Hypothalamus (tissue), 51 donors: ENCODE results near the gene FIGN.

Experiments
- DNase-seq, 51 donors: peaks; one replicate each; lab custom pipeline; 2025; lab: John Stamatoyannopoulos, UW

Gene FIGN

DNA sequence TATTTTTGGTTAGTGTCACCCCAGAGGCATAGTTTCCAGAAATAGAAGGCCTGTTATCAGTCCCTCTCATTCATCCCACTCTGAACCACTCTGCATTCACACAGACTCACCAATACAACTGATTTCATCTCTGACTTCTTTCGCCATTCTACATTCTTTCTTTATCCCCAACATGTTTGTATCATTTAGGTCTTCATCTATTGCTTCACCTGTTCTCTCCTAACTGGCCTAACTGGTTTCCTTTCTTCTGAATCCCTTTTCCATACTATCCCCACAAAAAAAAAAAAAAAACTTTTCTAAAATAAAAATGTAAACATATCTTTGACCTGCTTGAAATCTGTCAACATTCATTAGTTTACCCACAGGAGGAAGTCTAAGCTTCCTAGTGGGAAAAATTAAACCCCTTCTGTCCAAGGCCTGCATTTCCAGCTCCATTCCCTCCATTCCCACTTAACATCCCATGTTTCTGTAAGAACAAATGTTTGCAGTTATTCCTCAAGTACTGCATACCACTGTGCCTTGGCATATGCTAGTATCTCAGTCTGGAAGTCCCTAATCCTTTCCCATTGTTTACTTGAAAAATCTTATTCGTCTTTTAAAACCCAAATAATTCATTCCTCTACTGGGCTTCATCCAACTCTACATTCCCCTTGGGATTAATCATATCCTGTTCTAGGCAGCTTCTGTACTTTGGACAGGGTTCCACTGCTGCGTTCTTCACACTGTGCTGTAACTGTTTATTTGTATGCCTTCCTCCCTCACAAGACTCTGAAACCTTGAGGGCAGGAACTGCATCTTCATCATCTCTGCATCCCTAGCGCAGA, 68.5 kb downstream of the FIGN start:
- DNase-seq = no peak

DNA sequence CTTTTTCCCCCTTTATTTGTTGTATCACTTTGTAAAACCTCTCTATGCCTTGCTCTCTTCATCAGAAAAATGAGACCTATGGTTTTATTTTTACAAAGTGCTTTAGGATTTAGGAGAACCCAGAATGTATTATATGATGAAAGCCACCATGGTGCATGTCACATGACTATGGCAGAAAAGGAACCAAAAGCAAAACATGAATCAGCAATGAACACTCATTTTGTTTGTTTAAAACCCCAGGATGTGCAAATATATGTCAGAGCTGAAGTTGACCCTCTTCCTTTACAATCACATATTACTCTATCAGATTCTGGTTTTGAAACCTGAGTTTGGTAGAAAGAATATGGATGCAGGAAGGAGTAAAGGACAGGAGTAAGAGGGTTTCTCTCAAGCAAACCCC, 70.0 kb downstream of the FIGN start:
- DNase-seq = no peak

GRCh38 chr2:163665051-163665450, 70.8 kb downstream of the FIGN start:
- DNase-seq = no peak

GRCh38 chr2:163664610-163665009, 71.2 kb downstream of the FIGN start:
- no peak for DNase-seq

DNA sequence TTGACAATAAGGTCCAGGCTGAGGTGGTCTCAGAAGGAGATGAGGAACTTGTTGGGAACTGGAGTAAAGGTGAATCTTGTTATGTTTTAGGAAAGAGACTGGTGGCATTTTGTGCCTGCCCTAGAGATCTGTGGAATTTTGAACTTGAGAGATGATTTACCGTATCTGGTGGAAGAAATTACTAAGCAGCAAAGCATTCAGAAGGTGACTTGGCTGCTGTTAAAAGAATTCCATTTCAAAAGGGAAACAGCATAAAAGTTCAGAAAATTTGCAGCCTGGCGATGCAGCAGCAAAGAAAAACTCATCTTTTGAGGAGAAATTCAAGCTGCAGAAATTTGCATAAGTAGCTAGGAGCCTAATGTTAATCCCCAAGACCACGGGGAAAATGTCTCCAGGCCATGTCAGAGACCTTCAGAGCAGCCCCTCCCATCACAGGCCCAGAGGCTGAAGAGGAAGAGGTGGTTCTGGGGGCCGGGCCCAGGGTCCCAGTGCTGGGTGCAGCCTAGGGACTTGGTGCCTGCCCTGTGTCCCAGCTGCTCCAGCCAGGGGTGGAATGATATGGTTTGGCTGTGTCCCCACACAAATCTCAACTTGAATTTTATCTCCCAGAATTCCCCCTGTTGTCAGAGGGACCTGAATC, 73.5 kb downstream of the FIGN start:
- no peak for DNase-seq

DNA sequence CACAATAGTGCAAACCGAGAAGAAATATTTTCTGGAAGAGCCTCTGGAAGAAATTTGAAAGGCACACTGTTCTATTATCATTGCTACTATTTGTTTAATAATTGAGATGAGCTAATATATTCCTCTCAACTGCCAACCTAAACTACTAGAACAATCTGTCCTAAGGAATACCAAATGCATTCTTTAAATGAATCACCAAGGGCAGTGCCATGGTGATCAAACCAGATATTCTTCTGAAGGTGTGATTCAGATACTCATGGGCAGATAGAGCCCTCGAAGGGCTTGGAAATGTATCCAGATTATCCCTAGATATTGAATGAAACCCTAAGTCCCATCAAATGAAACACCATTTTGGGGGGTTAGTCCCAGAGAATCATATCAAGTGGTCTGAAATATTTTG, 76.6 kb downstream of the FIGN start:
- DNase-seq = no peak

- DNase-seq = no peak
These were observed 77.3 kb downstream of the FIGN start for GRCh38 chr2:163658556-163658955.

- no peak for DNase-seq
These were observed 78.5 kb downstream of the FIGN start for GRCh38 chr2:163657281-163657656.

- DNase-seq = no peak
These were observed 79.1 kb downstream of the FIGN start for GRCh38 chr2:163656622-163657280.

- DNase-seq = no peak
These were observed 80.1 kb downstream of the FIGN start for GRCh38 chr2:163655667-163656066.

DNA sequence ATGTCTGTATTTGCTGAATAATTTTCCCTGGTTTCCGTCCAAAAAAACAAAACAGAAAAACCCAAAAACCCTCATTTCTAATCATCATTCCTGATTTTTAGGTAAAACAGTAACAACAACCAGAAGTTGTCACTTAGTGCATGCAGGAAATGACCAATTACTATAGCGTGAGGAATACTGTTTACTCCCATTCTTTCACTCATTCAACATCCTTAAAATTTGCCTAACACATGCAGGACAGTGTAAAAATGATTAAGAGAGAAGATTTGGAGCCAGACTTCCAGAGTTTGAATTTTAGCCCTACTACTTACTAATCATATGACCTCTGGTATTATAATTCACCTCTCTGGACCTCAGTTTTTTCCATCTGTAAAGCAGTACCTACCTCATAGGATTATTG, 83.1 kb downstream of the FIGN start:
- no peak for DNase-seq

DNA sequence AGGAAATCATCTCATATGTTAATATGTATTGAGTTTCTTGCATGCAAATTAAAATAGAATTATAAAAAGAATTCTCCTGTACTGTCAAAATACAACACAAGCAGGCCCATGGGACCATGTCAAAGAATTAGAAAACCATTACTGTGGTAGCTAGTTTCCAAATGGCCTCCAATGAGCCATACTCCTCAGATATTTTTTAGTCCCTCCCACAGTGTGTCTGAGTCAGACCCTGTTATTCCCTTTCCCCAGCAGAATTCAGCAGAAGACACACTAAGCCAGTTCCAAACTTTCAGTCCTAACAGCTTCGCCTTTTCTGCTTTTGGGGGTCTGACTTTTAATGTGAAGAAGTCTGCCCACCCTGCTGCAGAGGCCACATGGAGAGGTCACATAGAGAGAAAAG, 86.7 kb downstream of the FIGN start:
- DNase-seq = no peak

DNA sequence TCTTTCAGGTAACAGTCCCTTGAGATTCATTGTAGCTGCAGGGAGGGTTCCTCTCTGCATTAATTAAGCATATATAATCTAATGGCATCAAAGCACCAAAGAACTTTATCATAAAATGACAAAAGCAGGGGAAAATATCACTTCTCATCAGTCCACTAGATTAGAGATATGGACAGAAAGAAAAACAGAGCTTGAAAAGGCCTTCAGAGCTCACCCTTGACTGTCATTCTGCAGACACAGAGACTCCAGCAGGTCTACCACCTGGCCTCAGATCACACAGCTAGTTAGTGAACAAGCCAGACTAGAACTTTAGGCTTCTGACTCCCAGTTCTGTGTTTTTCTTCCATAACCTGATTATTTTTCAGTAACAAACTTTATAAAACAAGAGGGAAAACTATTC, 88.5 kb downstream of the FIGN start:
- DNase-seq = no peak

GRCh38 chr2:163646687-163647086, 89.1 kb downstream of the FIGN start:
- DNase-seq = no peak

GRCh38 chr2:163644238-163644637, 91.6 kb downstream of the FIGN start:
- no peak for DNase-seq

DNA sequence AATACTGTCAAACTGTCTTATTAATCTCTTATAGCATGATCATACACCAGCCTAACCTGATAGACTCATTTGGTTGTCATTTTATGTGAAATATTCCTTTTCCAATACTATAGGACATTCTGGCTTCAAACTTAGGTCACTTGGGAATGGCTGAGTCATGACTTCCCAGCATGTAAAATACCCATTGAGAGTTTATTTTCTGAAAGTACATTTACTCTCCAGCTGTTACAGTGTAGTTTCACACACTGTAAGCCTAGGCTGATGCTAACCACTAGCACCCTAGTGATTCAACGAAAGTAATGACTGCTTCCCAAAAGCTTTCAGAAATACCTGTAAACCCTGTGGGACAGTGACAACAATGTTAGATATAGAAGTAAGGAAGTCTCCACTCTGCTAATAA, 93.8 kb downstream of the FIGN start:
- DNase-seq = no peak

DNA sequence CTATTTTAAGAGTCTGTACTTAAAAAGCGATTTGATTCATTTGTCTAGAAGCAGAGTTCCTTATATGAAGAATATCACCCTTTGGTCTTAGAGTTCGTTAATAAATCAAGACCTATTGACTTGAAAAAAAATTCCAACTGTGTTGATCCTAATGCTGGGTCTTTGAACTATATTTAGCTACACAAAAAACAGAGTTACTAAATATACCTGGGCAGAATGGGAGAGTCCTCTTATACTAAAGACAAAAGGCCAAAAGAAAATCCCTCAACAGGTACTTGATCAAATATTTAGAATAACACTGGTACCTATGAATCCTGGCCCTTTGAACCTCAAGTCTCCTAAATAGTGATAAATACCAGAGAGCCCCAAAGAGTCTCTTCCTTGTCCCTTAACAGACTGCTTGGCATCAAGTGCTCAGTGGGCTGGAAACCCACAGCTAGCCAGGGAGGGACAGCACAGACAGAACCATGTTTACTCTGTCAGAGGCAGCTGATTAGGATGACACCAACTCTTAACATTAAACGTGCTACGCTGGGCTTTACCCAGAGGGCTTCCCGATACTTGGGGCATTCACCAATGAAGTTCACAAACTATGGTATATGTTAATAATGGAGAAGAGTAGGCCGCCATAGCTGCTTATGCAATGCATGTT, 95.1 kb downstream of the FIGN start:
- DNase-seq = no peak

DNA sequence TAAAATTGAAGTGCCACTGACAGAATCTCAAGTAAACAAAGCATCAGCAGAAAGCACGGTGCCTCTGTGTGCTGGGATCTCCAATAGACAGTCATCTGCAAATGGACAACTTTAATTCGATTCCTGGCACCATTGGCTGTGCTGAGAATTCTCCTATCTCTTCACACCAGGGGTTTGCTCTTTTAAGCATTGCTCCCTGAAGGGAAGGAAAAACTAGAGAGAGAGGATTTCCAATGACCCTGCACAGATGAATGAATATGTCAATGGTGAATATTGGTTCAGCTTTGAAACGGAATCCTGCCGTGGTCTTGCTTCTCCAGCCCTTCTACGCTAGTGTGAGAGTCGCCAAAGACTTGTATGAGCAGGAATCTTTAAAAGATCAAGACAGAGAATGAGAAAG, 97.9 kb downstream of the FIGN start:
- DNase-seq = peak in 1 of 51 donors; percentile 13

- no peak for DNase-seq
These were observed 102.5 kb downstream of the FIGN start for GRCh38 chr2:163633291-163633690.

DNA sequence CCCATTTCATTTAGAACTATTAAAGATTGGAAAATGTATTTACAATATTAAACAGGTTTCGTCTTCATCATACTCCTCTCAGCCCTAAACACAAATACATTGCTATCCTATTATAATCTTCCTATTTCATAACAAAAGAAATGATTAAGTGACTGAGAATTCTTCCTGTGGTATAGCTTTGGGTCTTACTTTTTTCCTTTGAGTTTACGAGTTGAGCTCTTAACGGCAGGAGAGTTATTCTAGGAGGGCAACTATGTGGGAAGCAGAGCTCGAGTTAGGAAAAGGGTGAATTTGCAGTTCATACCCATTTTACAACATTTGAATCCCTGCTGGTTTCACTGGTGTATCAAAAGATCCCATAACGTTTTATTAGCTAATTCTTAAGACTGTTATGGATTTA, 105.0 kb downstream of the FIGN start:
- DNase-seq = no peak

- no peak for DNase-seq
These were observed 109.1 kb downstream of the FIGN start for GRCh38 chr2:163626639-163627109.
